Activated CD4-positive, alpha-beta T cell treated with anti-CD3 and anti-CD28 coated beads, Interleukin-2, amount 50 U/mL, for 48 hours (primary cell): ENCODE data around the gene SERPINE2.

Experiments
- DNase-seq, 2 experiments: peaks; one replicate each; pipeline ENCODE4 v3.0.0-alpha.2; 2020

Gene SERPINE2

GRCh38 chr2:223971731-223972130, 67.4 kb downstream of the SERPINE2 start:
- no peak for DNase-seq

- peak; percentile 39 to 61 for DNase-seq
Measured at GRCh38 chr2:223970343-223971128, 68.5 kb downstream of the SERPINE2 start.

GRCh38 chr2:223969856-223970255, 69.2 kb downstream of the SERPINE2 start:
- DNase-seq = no peak

- DNase-seq = no peak
Measured at GRCh38 chr2:223969315-223969714, 69.8 kb downstream of the SERPINE2 start.

GRCh38 chr2:223967981-223968380, 71.1 kb downstream of the SERPINE2 start:
- no peak for DNase-seq

GRCh38 chr2:223959688-223960087, 79.4 kb downstream of the SERPINE2 start:
- no peak for DNase-seq

GRCh38 chr2:223957092-223957851, 81.8 kb downstream of the SERPINE2 start, which contains the start of gene MRPL44:
MRPL44 (plus strand) TSS chr2:223957463; CDS start chr2:223957473, 10 bp downstream.
- DNase-seq = peak; percentile 98 to 99

- no peak for DNase-seq
Measured at GRCh38 chr2:223956300-223956699, 82.8 kb downstream of the SERPINE2 start.

- no peak for DNase-seq
Measured at GRCh38 chr2:223954401-223954800, 84.7 kb downstream of the SERPINE2 start.

GRCh38 chr2:223952280-223952968, 86.7 kb downstream of the SERPINE2 start:
- DNase-seq = no peak

- no peak for DNase-seq
Measured at GRCh38 chr2:223950448-223951347, 88.4 kb downstream of the SERPINE2 start.

- DNase-seq = no peak
Measured at GRCh38 chr2:223949241-223949840, 89.7 kb downstream of the SERPINE2 start.

- DNase-seq = no peak
Measured at GRCh38 chr2:223947711-223948205, 91.3 kb downstream of the SERPINE2 start.

- no peak for DNase-seq
Measured at GRCh38 chr2:223945755-223946154, 93.3 kb downstream of the SERPINE2 start.

GRCh38 chr2:223944703-223945531, 94.2 kb downstream of the SERPINE2 start, which contains the start of gene WDFY1:
WDFY1 (minus strand) TSS chr2:223945335; CDS start chr2:223945284, 51 bp downstream.
- peak; percentile 80 to 84 for DNase-seq

GRCh38 chr2:223944166-223944702, 94.9 kb downstream of the SERPINE2 start:
- no peak for DNase-seq

GRCh38 chr2:223943561-223944008, 95.5 kb downstream of the SERPINE2 start:
- no peak for DNase-seq

GRCh38 chr2:223943135-223943534, 96.0 kb downstream of the SERPINE2 start:
- DNase-seq = no peak

GRCh38 chr2:223941579-223942277, 97.4 kb downstream of the SERPINE2 start:
- peak; percentile 71 to 81 for DNase-seq
